ENCODE data around the gene CHRNA10. TPM values are rescaled to one million over a fixed set of nuclear protein-coding genes. Genes with fewer than 3 reads are reported as not detected.

CHRNA10 gene
- total and polyA plus RNA-seq, 12 donors = 0.24 to 1.6 (median 0.51) TPM

DNA sequence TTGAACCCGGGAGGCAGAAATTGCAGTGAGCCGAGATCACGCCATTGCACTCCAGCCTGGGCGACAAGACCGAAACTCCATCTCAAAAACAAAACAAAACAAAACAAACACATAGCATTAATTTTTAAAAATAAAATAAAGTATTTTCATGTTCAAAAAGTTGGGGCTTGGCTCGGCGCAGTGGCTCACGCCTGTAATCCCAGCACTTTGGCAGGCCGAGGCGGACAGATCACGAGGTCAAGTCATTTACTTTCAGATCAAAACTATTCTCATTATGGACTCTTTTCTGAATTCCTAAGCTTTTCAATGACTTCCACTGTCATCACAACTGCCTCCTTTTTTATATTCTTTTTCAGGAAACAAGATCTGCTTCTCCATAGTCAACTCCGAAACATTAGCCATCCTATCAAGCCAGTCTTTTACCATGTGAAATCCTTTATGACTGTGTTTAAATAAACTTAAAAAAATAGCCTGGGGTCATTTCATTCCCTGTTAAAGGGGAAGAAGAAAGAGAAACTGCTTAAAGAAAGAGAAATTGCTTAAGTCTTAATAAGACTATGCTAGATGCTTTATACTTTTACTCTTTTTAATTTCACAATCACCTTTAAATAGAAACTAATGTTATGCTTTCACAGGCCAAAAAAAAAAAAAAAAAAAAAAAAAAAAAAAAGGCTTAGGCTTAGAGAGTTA lies 13.1 kb upstream of the CHRNA10 start:
- TF ChIP-seq, protein P1, sequence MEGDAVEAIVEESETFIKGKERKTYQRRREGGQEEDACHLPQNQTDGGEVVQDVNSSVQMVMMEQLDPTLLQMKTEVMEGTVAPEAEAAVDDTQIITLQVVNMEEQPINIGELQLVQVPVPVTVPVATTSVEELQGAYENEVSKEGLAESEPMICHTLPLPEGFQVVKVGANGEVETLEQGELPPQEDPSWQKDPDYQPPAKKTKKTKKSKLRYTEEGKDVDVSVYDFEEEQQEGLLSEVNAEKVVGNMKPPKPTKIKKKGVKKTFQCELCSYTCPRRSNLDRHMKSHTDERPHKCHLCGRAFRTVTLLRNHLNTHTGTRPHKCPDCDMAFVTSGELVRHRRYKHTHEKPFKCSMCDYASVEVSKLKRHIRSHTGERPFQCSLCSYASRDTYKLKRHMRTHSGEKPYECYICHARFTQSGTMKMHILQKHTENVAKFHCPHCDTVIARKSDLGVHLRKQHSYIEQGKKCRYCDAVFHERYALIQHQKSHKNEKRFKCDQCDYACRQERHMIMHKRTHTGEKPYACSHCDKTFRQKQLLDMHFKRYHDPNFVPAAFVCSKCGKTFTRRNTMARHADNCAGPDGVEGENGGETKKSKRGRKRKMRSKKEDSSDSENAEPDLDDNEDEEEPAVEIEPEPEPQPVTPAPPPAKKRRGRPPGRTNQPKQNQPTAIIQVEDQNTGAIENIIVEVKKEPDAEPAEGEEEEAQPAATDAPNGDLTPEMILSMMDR (IDR thresholded peaks at IDR 0.05) = no peak
- WGBS, 2 donors = 90 to 97% methylated on average over 12 of the region's 12 CpGs
- Histone ChIP-seq H3K36me3 (peaks cover 0 to 100% (median 60%) of the 10 kb centered on the region in 9 donors), H3K4me1 (peaks cover 0 to 17% (median 10%) of the 10 kb centered on the region in 9 donors), H3K4me3 (no peak overlapping the region), H3K27me3 (no peaks in the 10 kb centered on the region), H3K27ac (peak overlapping the region in 1 of 10 donors; percentile 10), H3K9me3 (no peaks in the 10 kb centered on the region)
- no peak for ATAC-seq
- intact Hi-C loops (cut with DNase I) = no loop called here
- no peak for DNase-seq

DNA sequence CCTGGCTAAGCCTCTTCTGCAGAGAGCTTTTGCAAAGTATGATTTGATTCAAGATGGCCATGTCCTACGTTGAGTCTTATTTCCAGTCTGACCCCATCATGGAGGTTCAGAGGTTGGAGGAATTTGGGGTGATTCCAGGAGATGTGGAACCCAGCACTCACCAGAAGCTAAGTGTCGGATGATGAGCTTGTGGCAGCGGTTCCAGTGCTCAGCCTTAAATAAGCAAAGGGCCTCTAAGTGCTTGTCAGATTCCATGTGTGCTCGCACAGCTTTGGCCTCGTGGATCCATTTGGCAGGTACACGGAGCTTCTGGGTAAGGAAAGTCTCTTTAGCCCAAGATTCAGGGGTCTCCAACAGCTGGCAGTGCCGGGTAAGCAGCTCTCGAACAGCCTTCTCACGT lies 11.9 kb upstream of the CHRNA10 start:
- Histone ChIP-seq H3K27me3 (no peaks in the 10 kb centered on the region), H3K4me3 (no peak overlapping the region), H3K27ac (peak overlapping the region in 1 of 10 donors; percentile 38), H3K4me1 (peaks cover 0 to 17% (median 10%) of the 10 kb centered on the region in 9 donors), H3K9me3 (no peaks in the 10 kb centered on the region), H3K36me3 (peaks cover 0 to 100% (median 72%) of the 10 kb centered on the region in 9 donors)
- DNase-seq (peak in 1 of 2 donors; percentile 25), ATAC-seq (peak in 6 of 8 donors; percentile 29 to 80 (median 60))
- intact Hi-C loops (cut with DNase I) = no loop called here
- TF ChIP-seq, protein P1 (IDR thresholded peaks at IDR 0.05) = no peak
- 60 to 67% methylated on average over 9 of the region's 9 CpGs for WGBS, 2 donors

DNA sequence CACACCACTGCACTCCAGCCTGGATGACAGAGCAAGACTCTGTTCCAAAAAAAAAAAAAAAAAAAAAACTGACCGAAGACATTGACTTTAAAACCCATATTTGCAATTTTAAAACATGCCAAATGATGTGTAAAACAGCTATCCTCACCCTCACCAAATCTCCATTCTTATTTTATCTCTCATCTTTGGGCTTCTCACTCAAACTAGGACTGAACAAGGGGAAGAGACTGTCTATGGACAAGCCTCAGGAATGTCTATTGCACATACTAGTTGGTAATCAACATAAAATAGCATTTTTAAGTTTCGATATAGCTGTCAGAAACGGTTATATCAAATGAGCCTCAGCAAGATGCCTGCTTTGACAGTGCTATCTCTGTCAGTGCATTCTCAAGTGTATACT lies 7.9 kb upstream of the CHRNA10 start:
- no peaks in the 10 kb centered on the region for H3K27me3 ChIP-seq
- no peaks in the 10 kb centered on the region for H3K9me3 ChIP-seq
- H3K4me3 ChIP-seq = no peak overlapping the region
- TF ChIP-seq, protein P1 (IDR thresholded peaks at IDR 0.05) = no peak
- peaks cover 9 to 100% (median 83%) of the 10 kb centered on the region in 9 donors for H3K36me3 ChIP-seq
- intact Hi-C loops (cut with DNase I) = no loop called here
- 97 to 98% methylated on average over 3 of the region's 3 CpGs for WGBS, 2 donors
- no peak overlapping the region for H3K27ac ChIP-seq
- no peak for DNase-seq
- H3K4me1 ChIP-seq = peaks cover 0 to 7% (median 0%) of the 10 kb centered on the region in 9 donors
- no peak for ATAC-seq

DNA sequence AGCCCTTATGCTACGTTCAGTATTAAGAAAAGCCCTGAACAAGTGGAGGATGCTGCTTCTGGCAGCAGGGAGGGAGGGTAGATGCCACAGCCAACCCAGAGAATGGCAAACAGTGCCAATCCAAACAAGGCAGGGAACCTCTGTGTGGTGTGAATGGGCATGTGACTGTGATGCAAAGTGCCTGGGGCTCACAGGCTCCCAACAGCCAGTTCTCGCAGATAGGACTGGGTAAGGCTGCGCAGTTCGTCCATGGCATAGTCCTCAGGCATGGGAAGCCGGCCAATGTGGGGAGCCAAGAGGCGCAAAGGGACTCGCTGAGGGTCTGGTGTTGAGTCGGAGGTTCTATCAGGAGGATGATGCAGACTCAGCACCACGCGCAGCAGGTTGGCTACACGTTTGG lies 4.8 kb upstream of the CHRNA10 start:
- no peak overlapping the region for H3K4me3 ChIP-seq
- H3K27me3 ChIP-seq = no peaks in the 10 kb centered on the region
- whole genome bisulfite sequencing, 2 donors = 97 to 98% methylated on average over 11 of the region's 11 CpGs
- no peak for DNase-seq
- no peaks in the 10 kb centered on the region for H3K9me3 ChIP-seq
- no peak for ATAC-seq
- H3K36me3 ChIP-seq = peaks cover 0 to 100% (median 76%) of the 10 kb centered on the region in 9 donors
- intact Hi-C loops (cut with DNase I) = no loop called here
- TF ChIP-seq, protein P1 (IDR thresholded peaks at IDR 0.05) = no peak
- H3K27ac ChIP-seq = no peak overlapping the region
- no peaks in the 10 kb centered on the region for H3K4me1 ChIP-seq
